GM19372 (cell line): ENCODE data around the gene F2.
"Not testable (repeated sequence)": the region's sequence is repeated elsewhere in the genome, so short reads cannot be mapped to it uniquely, and the experiment has no call there.

Source experiments
- ATAC-seq: cut with Tn5 transposase; IDR thresholded peaks from one replicate; pipeline ENCODE4 v1.9.1; 2021; ENCODE audit warnings: mild to moderate bottlenecking, low read depth, moderate library complexity; ENCODE audit not compliant: unreplicated experiment

Gene F2

GRCh38 chr11:46710821-46711269, 8.2 kb upstream of the F2 start:
- ATAC-seq, result no peak

- ATAC-seq, result no peak
Measured at GRCh38 chr11:46711303-46711702, 7.7 kb upstream of the F2 start.

- no peak for ATAC-seq
Measured at GRCh38 chr11:46712874-46713576, 6.0 kb upstream of the F2 start.

- ATAC-seq, result not testable (repeated sequence)
Measured at GRCh38 chr11:46717825-46718154, 1.2 kb upstream of the F2 start.

GRCh38 chr11:46718155-46719019, 626 bp upstream of the F2 start:
- ATAC-seq, result no peak

- no peak for ATAC-seq
Measured at GRCh38 chr11:46719543-46720218, 668 bp downstream of the F2 start.

- ATAC-seq, result no peak
Measured at GRCh38 chr11:46721286-46721685, 2.3 kb downstream of the F2 start.

GRCh38 chr11:46722566-46723358, 3.7 kb downstream of the F2 start:
- ATAC-seq, result no peak

GRCh38 chr11:46723359-46723680, 4.3 kb downstream of the F2 start:
- no peak for ATAC-seq

GRCh38 chr11:46724088-46724487, 5.1 kb downstream of the F2 start:
- ATAC-seq, result no peak

GRCh38 chr11:46725338-46726205, 6.6 kb downstream of the F2 start:
- no peak for ATAC-seq

- ATAC-seq, result no peak
Measured at GRCh38 chr11:46726206-46726862, 7.3 kb downstream of the F2 start.

- ATAC-seq, result no peak
Measured at GRCh38 chr11:46727952-46728658, 9.1 kb downstream of the F2 start.

GRCh38 chr11:46728659-46729040, 9.6 kb downstream of the F2 start:
- no peak for ATAC-seq

GRCh38 chr11:46729110-46730027, 10.4 kb downstream of the F2 start:
- no peak for ATAC-seq

GRCh38 chr11:46731545-46731944, 12.5 kb downstream of the F2 start:
- no peak for ATAC-seq

- ATAC-seq, result no peak
Measured at GRCh38 chr11:46733234-46733633, 14.2 kb downstream of the F2 start.

GRCh38 chr11:46736146-46736545, 17.1 kb downstream of the F2 start:
- no peak for ATAC-seq
